HG02571 (cell line): ENCODE data around the gene TMEM132D.

ENCODE experiments used
- ATAC-seq: cut with Tn5 transposase; IDR thresholded peaks from one replicate; pipeline ENCODE4 v1.9.1; 2021; ENCODE audit warnings: mild to moderate bottlenecking, moderate library complexity; ENCODE audit not compliant: unreplicated experiment

Gene TMEM132D

DNA sequence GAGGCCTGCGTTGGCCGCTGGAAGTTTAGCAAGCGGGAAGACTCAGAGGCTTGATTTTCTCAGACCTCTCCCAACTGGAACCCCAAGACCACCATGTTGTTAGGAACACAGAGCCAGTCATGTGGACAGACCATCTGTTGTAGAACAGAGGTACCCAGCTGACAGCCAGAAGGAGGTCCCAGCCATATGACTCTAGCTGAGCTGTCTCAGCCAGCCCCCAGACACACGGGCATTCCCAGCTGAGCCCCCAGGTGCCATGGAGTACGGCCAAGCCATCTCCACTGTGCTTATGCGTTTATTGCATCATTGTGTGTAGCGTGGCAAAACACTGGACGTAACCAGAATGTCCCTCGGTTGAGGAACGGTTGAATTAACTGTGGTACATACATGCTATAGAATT, 421.9 kb downstream of the TMEM132D start:
- no peak for ATAC-seq

- ATAC-seq, result no peak
Observed at GRCh38 chr12:129470196-129470595, 433.6 kb downstream of the TMEM132D start.

DNA sequence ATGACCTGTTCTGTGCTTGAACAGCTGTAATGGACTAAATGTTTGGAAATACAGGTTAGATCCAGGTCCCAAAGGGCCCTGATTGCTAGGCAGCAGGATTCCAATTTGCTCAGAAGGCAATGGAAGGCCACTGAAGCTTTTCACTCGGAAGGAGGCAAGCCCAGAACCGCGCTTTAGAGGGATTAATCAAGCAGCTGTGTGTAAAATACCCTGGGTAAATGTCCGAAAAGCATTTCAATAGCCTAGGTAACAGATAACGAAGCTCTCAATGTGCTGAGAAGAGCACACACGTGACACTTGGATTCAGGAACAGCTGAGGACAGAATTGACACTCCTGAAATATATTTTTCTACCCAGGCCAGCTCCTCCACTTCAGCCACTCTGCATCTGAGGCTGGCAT, 436.1 kb downstream of the TMEM132D start:
- no peak for ATAC-seq

- no peak for ATAC-seq
Observed at GRCh38 chr12:129467289-129467688, 436.5 kb downstream of the TMEM132D start.

DNA sequence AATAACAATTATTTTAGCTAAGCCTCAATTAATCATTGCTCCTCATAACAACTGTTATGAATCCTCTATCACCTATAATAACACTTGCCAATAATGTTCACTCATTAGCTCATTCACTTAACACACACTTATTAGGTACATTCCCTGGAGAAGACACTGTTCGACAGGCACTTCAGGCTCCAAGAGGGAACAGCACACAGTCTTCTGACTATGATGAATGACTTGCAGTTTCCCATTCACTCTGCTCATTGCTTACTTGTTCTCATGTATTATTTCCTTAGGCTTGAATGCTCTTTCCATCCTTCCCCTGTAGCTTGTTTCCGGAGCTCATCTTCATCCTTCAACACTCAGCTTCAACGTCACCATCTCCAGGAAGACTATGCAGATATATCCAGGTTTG, 437.3 kb downstream of the TMEM132D start:
- no peak for ATAC-seq

- ATAC-seq, result no peak
Observed at GRCh38 chr12:129459886-129460285, 443.9 kb downstream of the TMEM132D start.

GRCh38 chr12:129446696-129447095, 457.1 kb downstream of the TMEM132D start:
- ATAC-seq, result no peak

- no peak for ATAC-seq
Observed at GRCh38 chr12:129440278-129440677, 463.5 kb downstream of the TMEM132D start.

- ATAC-seq, result no peak
Observed at GRCh38 chr12:129434790-129435189, 469.0 kb downstream of the TMEM132D start.

GRCh38 chr12:129428240-129428936, 475.4 kb downstream of the TMEM132D start:
- no peak for ATAC-seq

DNA sequence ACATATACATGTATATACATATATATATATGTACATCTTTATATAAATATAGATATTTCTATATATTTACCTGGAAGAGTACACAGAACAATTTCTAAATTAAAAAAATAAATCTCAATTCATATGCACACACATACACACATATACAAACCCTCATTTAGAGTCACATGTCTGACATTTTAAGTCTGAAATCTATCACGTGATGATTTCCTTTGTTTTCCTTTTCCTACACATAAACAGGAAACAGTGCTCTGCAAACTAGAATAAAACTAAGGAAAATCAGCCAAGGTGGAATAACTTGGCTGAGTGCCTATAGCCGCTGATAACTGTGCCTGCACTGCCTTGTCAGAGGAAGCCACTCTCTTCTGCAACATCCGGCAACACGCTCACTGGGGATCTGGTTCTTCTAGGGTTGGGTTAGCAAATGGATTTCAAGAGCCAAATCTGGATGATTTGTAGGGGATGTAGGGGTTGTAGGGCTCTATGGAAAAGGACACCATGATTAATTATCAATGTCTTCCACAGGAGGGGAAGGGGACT, 480.7 kb downstream of the TMEM132D start:
- ATAC-seq, result no peak

- no peak for ATAC-seq
Observed at GRCh38 chr12:129413295-129413694, 490.5 kb downstream of the TMEM132D start.

GRCh38 chr12:129409281-129409680, 494.5 kb downstream of the TMEM132D start:
- ATAC-seq, result no peak

GRCh38 chr12:129404556-129404955, 499.3 kb downstream of the TMEM132D start:
- ATAC-seq, result no peak

- no peak for ATAC-seq
Observed at GRCh38 chr12:129401572-129401971, 502.3 kb downstream of the TMEM132D start.

- ATAC-seq, result no peak
Observed at GRCh38 chr12:129394177-129394825, 509.5 kb downstream of the TMEM132D start.

- ATAC-seq, result no peak
Observed at GRCh38 chr12:129393357-129393937, 510.4 kb downstream of the TMEM132D start.

DNA sequence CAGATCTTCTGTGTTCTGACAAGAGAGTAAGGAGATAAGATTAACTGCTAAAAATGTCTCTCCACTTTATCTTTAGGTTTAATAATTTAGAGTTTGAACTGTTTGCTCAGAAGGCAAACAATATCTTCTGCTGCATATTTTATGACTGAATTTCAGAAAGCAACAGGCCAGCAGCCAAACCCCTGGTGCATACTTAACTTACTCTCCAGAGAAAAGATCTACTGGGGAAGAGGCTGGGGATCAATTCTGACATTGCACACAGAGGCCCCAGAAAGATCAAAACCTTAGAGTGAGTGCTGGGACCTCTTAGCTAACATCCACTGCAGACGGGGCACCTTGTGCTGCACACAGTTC, 518.2 kb downstream of the TMEM132D start:
- ATAC-seq, result no peak

GRCh38 chr12:129383956-129384355, 519.9 kb downstream of the TMEM132D start:
- no peak for ATAC-seq

GRCh38 chr12:129381715-129382114, 522.1 kb downstream of the TMEM132D start:
- no peak for ATAC-seq

DNA sequence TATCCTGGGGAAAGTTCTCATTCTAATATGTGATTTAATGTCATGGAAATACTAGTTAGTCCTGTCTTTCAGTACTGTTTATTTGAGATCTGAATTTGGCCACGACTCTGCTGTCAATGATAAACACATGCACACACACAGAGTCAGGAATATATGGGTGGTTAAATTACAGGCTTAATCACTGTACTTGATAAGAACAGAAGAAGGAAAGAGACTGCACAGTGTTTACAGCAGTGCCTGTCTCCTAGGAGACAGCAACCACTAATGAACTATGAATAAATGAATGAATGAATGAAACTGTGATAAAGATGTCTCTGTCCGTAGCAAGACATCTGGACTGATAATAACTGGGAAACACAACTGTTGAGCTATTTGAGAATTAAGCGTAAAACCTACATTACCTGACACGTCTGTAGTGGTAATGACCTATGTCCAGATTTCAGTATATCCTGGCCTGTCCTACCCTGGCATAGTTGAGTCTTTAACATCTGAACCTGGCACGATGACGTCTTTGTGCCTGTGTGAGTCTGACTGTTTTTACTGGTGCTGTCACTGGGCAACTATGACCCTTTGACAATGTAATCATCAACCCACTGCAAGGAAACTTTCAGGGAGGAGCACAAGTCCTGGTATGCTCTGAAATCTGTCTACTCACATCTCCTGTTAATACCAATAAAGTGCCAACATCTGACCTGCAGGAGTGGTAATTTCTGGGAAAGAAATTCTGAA, 524.6 kb downstream of the TMEM132D start:
- ATAC-seq, result no peak
